ENCODE data around the gene WNT7B.

The WNT7B gene

GRCh38 chr22:45925811-45926351, 51.1 kb downstream of the WNT7B start:
- DNase-seq = peak in 1 of 14 donors; percentile 11

- no peak for DNase-seq
Measured at GRCh38 chr22:45923835-45924234, 53.1 kb downstream of the WNT7B start.

GRCh38 chr22:45923212-45923611, 53.8 kb downstream of the WNT7B start:
- no peak for DNase-seq

GRCh38 chr22:45922661-45923060, 54.3 kb downstream of the WNT7B start:
- DNase-seq = no peak

GRCh38 chr22:45922256-45922655, 54.7 kb downstream of the WNT7B start:
- no peak for DNase-seq

GRCh38 chr22:45919504-45920286, 57.3 kb downstream of the WNT7B start:
- DNase-seq = no peak

GRCh38 chr22:45918459-45919370, 58.2 kb downstream of the WNT7B start:
- no peak for DNase-seq

- DNase-seq = no peak
Measured at GRCh38 chr22:45917700-45918458, 59.1 kb downstream of the WNT7B start.

- DNase-seq = no peak
Measured at GRCh38 chr22:45917146-45917545, 59.8 kb downstream of the WNT7B start.

GRCh38 chr22:45916515-45916914, 60.4 kb downstream of the WNT7B start:
- DNase-seq = no peak

- DNase-seq = no peak
Measured at GRCh38 chr22:45915841-45916240, 61.1 kb downstream of the WNT7B start.

GRCh38 chr22:45915151-45915550, 61.8 kb downstream of the WNT7B start:
- DNase-seq = no peak

GRCh38 chr22:45914309-45914708, 62.7 kb downstream of the WNT7B start:
- DNase-seq = no peak

GRCh38 chr22:45912910-45913309, 64.1 kb downstream of the WNT7B start:
- DNase-seq = no peak

- no peak for DNase-seq
Measured at GRCh38 chr22:45911601-45912271, 65.2 kb downstream of the WNT7B start.

GRCh38 chr22:45910928-45911467, 66.0 kb downstream of the WNT7B start:
- DNase-seq = no peak

GRCh38 chr22:45908961-45909360, 68.0 kb downstream of the WNT7B start:
- DNase-seq = no peak

GRCh38 chr22:45907996-45908395, 69.0 kb downstream of the WNT7B start:
- DNase-seq = no peak

- DNase-seq = no peak
Measured at GRCh38 chr22:45907378-45907777, 69.6 kb downstream of the WNT7B start.

- DNase-seq = no peak
Measured at GRCh38 chr22:45906946-45907345, 70.0 kb downstream of the WNT7B start.

All from C1 segment of cervical spinal cord (tissue), 14 donors.